ENCODE results near the gene SRCIN1. TPM values are rescaled to one million over a fixed set of nuclear protein-coding genes. Genes with fewer than 3 reads are reported as not detected.

The SRCIN1 gene
- total RNA-seq, 2 donors from 2014 or later = 0.52 to 1.1 TPM

Other genes with a start within 250 kb of the SRCIN1 start
- 10 to 100 TPM; 59.9 to 95.6 TPM for gene ARHGAP23, start 177.5 kb downstream of the SRCIN1 start, total RNA-seq
- gene EPOP, start 69.0 kb upstream of the SRCIN1 start, total RNA-seq = 1 to 10 TPM in 1 of 2 donors, under 1 TPM in 1; 0.70 to 3.1 TPM
- 10 to 100 TPM; 38.6 to 71.6 TPM for gene MLLT6, start 99.3 kb upstream of the SRCIN1 start, total RNA-seq
- gene CISD3, start 124.4 kb upstream of the SRCIN1 start, total RNA-seq = 10 to 100 TPM; 17.2 to 20.0 TPM
- gene PCGF2, start 142.4 kb upstream of the SRCIN1 start, total RNA-seq = 10 to 100 TPM in 1 of 2 donors, 1 to 10 TPM in 1; 5.9 to 12.1 TPM
- gene PSMB3, start 146.8 kb upstream of the SRCIN1 start, total RNA-seq = 100 to 1,000 TPM; 185 to 200 TPM
- gene PIP4K2B, start 193.6 kb upstream of the SRCIN1 start, total RNA-seq = 10 to 100 TPM; 45.9 to 47.7 TPM
- gene CWC25, start 219.4 kb upstream of the SRCIN1 start, total RNA-seq = 1 to 10 TPM; 9.0 to 9.5 TPM
- 100 to 1,000 TPM; 640 to 985 TPM for gene RPL23, start 247.8 kb upstream of the SRCIN1 start, total RNA-seq

Data from right atrium auricular region (tissue), 2 donors.